GM19372 (cell line): ENCODE measurements around the gene ZNF619.

Source experiments
- ATAC-seq: cut with Tn5 transposase; IDR thresholded peaks from one replicate; pipeline ENCODE4 v1.9.1; 2021; ENCODE audit warnings: mild to moderate bottlenecking, low read depth, moderate library complexity; ENCODE audit not compliant: unreplicated experiment

ZNF619 gene

GRCh38 chr3:40464339-40465110 lies 12.4 kb upstream of the ZNF619 start:
- ATAC-seq: no peak

- ATAC-seq: no peak
These were observed 11.9 kb upstream of the ZNF619 start for GRCh38 chr3:40465111-40465407.

- ATAC-seq: no peak
These were observed 11.5 kb upstream of the ZNF619 start for GRCh38 chr3:40465456-40465855.

GRCh38 chr3:40468018-40468417 lies 8.9 kb upstream of the ZNF619 start:
- no peak for ATAC-seq

- ATAC-seq: no peak
These were observed 6.2 kb upstream of the ZNF619 start for GRCh38 chr3:40470701-40471100.

GRCh38 chr3:40477666-40478065 lies 744 bp downstream of the ZNF619 start:
- ATAC-seq: no peak

GRCh38 chr3:40487172-40487571 lies 10.2 kb downstream of the ZNF619 start:
- ATAC-seq: no peak

- ATAC-seq: no peak
These were observed 14.0 kb downstream of the ZNF619 start for GRCh38 chr3:40490916-40491315.

GRCh38 chr3:40494698-40495097 lies 17.8 kb downstream of the ZNF619 start:
- no peak for ATAC-seq

GRCh38 chr3:40497288-40497687 lies 20.4 kb downstream of the ZNF619 start:
- no peak for ATAC-seq

GRCh38 chr3:40499952-40500351 lies 23.0 kb downstream of the ZNF619 start:
- no peak for ATAC-seq

- ATAC-seq: no peak
These were observed 25.1 kb downstream of the ZNF619 start for GRCh38 chr3:40502034-40502433.

GRCh38 chr3:40504636-40505430 lies 27.9 kb downstream of the ZNF619 start:
- no peak for ATAC-seq

GRCh38 chr3:40505599-40506462 lies 28.9 kb downstream of the ZNF619 start, which contains the start of gene ZNF620:
Gene ZNF620, plus strand, starts transcription at chr3:40506039. Its CDS starts 314 bp downstream, at chr3:40506353.
- ATAC-seq: peak; percentile 72

GRCh38 chr3:40511031-40511718 lies 34.3 kb downstream of the ZNF619 start:
- ATAC-seq: no peak

- ATAC-seq: no peak
These were observed 39.3 kb downstream of the ZNF619 start for GRCh38 chr3:40516201-40516600.

GRCh38 chr3:40518067-40518466 lies 41.1 kb downstream of the ZNF619 start:
- no peak for ATAC-seq

GRCh38 chr3:40518848-40519247 lies 41.9 kb downstream of the ZNF619 start:
- ATAC-seq: no peak

GRCh38 chr3:40521254-40521653 lies 44.3 kb downstream of the ZNF619 start:
- no peak for ATAC-seq

GRCh38 chr3:40523781-40524180 lies 46.9 kb downstream of the ZNF619 start:
- no peak for ATAC-seq
